A549 (cell line): ENCODE measurements around the gene CTNNBL1. TPM values are rescaled to one million over a fixed set of nuclear protein-coding genes. Genes with fewer than 3 reads are reported as not detected.

Source experiments
- ATAC-seq, 2 experiments: fragments of 200-7000 bp in 1 of 2; fragments of >200 bp in 1 of 2; cut with Nextera tagmentation in 1 of 2; cut with Tn5 transposase in 1 of 2; 3 replicates each; pipeline versions ENCODE4 v1.8.0 to v1.9.1; 2018 to 2020; ENCODE audit warnings: mild to moderate bottlenecking in 1 of 2, moderate library complexity in 1 of 2
- CTCF ChIA-PET: fragments of 300-600 bp; sonication (Branson Sonifier 250); formaldehyde crosslinking; extraction: SDS; loops from one replicate; lab custom pipeline; 2021; ENCODE audit warnings: antibody characterized with exemption, inconsistent platforms; lab: Yijun Ruan, JAX
- POLR2A ChIA-PET: fragments of 350-600 bp; formaldehyde crosslinking; extraction: SDS; loops from one replicate; lab custom pipeline; 2021; ENCODE audit warnings: antibody characterized with exemption, inconsistent platforms; lab: Yijun Ruan, JAX
- DNase-seq, 2 experiments: peaks; one replicate each; pipeline versions ENCODE4 v3.0.0 to v3.0.0-alpha.2; 2011 to 2016; ENCODE audit warnings: low read depth in 1 of 2, low spot score in 1 of 2
- FAIRE-seq: peaks from 2 replicates; lab custom pipeline; 2011; peaks lifted over from hg19 to GRCh38; lab: Jason Lieb, UNC
- H3K27ac ChIP-seq, 2 experiments: fragments of >200 bp; sonication (Bioruptor Twin); formaldehyde crosslinking; 3 replicates each; pipeline ENCODE4 v1.5.1; 2016 to 2017
- H3K4me1 ChIP-seq: fragments of >200 bp; sonication (Bioruptor Twin); formaldehyde crosslinking; 3 replicates; pipeline ENCODE4 v1.6.1; 2016
- H3K4me2 ChIP-seq: fragments of >200 bp; sonication (Bioruptor Twin); formaldehyde crosslinking; 3 replicates; pipeline ENCODE4 v1.6.1; 2016
- H3K4me3 ChIP-seq: fragments of >200 bp; sonication (Bioruptor Twin); formaldehyde crosslinking; 3 replicates; pipeline ENCODE4 v1.5.1; 2016
- H3K9me3 ChIP-seq: fragments of >200 bp; sonication (Bioruptor Twin); formaldehyde crosslinking; 3 replicates; pipeline ENCODE4 v1.6.1; 2016
- CBX2 ChIP-seq: fragments of 200-600 bp; sonication (generic); IDR thresholded peaks from 2 replicates; pipeline ENCODE4 v1.6.1; 2016; ENCODE audit warnings: low read depth, mild to moderate bottlenecking, borderline replicate concordance
- CHD4 ChIP-seq: fragments of 200-600 bp; sonication (generic); IDR thresholded peaks from 2 replicates; pipeline ENCODE4 v1.6.1; 2016; ENCODE audit warnings: antibody characterized with exemption, mild to moderate bottlenecking, borderline replicate concordance
- FOSL2 ChIP-seq, 2 experiments: fragments of 450-650 bp in 1 of 2; fragments of >200 bp in 1 of 2; sonication (Bioruptor Twin) in 1 of 2; formaldehyde crosslinking; IDR thresholded peaks; 2 replicates each; pipeline versions ENCODE4 v1.5.0 to v1.6.1; 2016 to 2020; ENCODE audit warnings: mild to moderate bottlenecking in 1 of 2, moderate library complexity in 1 of 2
- HOXB13 ChIP-seq: fragments of 250-450 bp; sonication (Bioruptor Pico); IDR thresholded peaks from 2 replicates; pipeline ENCODE4 v1.5.0; 2020; ENCODE audit warnings: low read depth, mild to moderate bottlenecking, moderate library complexity
- JUN ChIP-seq, 2 experiments: fragments of >200 bp; sonication (Bioruptor Twin); formaldehyde crosslinking; IDR thresholded peaks; 2 replicates in 1 of 2; 3 replicates in 1 of 2; pipeline ENCODE4 v1.6.1; 2016 to 2017
- JUNB ChIP-seq: fragments of >200 bp; sonication (Bioruptor Twin); formaldehyde crosslinking; IDR thresholded peaks from 2 replicates; pipeline ENCODE4 v1.6.1; 2016
- MAFK ChIP-seq: fragments of 450-650 bp; IDR thresholded peaks from 2 replicates; pipeline ENCODE4 v1.6.1; 2014; ENCODE audit not compliant: partially characterized antibody
- MYC ChIP-seq: IDR thresholded peaks from 2 replicates; pipeline ENCODE4 v1.6.1; 2012; ENCODE audit warnings: mild to moderate bottlenecking, inconsistent platforms, low read length, improper control_type of control experiment, borderline replicate concordance
- NFE2L2 ChIP-seq: fragments of 150-350 bp; conservative IDR thresholded peaks from 2 replicates; pipeline ENCODE4 v1.6.1; 2014; ENCODE audit warnings: low read length
- NR3C1 ChIP-seq: fragments of >200 bp; sonication (Bioruptor Twin); formaldehyde crosslinking; IDR thresholded peaks from 3 replicates; pipeline ENCODE4 v1.6.1; 2017
- POLR2A ChIP-seq: IDR thresholded peaks from 2 replicates; pipeline ENCODE4 v1.6.1; 2012; ENCODE audit warnings: mild to moderate bottlenecking, low read length
- RAD21 ChIP-seq, 2 experiments: fragments of >200 bp in 1 of 2; sonication (Bioruptor Twin) in 1 of 2; formaldehyde crosslinking in 1 of 2; IDR thresholded peaks in 1 of 2; conservative IDR thresholded peaks in 1 of 2; 2 replicates in 1 of 2; 3 replicates in 1 of 2; pipeline ENCODE4 v1.6.1; 2012 to 2018; ENCODE audit warnings: inconsistent platforms in 1 of 2
- RCOR1 ChIP-seq: fragments of 150-350 bp; IDR thresholded peaks from 2 replicates; pipeline ENCODE4 v1.6.1; 2014; ENCODE audit warnings: antibody characterized with exemption, low read length, low read depth
- SREBF2 ChIP-seq: fragments of 450-650 bp; IDR thresholded peaks from 2 replicates; pipeline ENCODE4 v1.6.1; 2014; ENCODE audit warnings: mild to moderate bottlenecking, moderate library complexity
- TP53 ChIP-seq: fragments of 250-450 bp; sonication (Bioruptor Pico); IDR thresholded peaks from 2 replicates; pipeline ENCODE4 v1.5.0; 2021; ENCODE audit warnings: mild to moderate bottlenecking, moderate library complexity
- WGBS: methylation state at CpG from one replicate; pipeline ENCODE4 v1.1.6; 2017; ENCODE audit errors: missing lambda C conversion rate; 5-methylcytosine and 5-hydroxymethylcytosine counted together
- polyA plus RNA-seq, 4 experiments: library from polyadenylated mRNA; depleted of rRNA in 3 of 4; stranded (reverse); fragments of >200 nt; fragmentation: RNase III in 1 of 4; extraction: RNeasy Plus Mini Kit Qiagen cat#74134 plus additional on column Dnase treatment in 1 of 4; gene quantifications; 2 replicates in 3 of 4; 3 replicates in 1 of 4; pipeline ENCODE4 v1.2.3, GENCODE V29; 2011 to 2017
- TF ChIP-seq, protein P1 (sequence below): fragments of 150-350 bp; IDR thresholded peaks from 2 replicates; pipeline ENCODE4 v1.6.1; 2014; ENCODE audit warnings: low read depth, mild to moderate bottlenecking, low read length
- TF ChIP-seq, protein P2 (sequence below): IDR thresholded peaks from 2 replicates; pipeline ENCODE4 v1.6.1; 2012

CTNNBL1 gene
- polyA plus RNA-seq, 2 of the 4 experiments (the other 2 are of a cell fraction) = 41.0 to 59.9 TPM

DNA sequence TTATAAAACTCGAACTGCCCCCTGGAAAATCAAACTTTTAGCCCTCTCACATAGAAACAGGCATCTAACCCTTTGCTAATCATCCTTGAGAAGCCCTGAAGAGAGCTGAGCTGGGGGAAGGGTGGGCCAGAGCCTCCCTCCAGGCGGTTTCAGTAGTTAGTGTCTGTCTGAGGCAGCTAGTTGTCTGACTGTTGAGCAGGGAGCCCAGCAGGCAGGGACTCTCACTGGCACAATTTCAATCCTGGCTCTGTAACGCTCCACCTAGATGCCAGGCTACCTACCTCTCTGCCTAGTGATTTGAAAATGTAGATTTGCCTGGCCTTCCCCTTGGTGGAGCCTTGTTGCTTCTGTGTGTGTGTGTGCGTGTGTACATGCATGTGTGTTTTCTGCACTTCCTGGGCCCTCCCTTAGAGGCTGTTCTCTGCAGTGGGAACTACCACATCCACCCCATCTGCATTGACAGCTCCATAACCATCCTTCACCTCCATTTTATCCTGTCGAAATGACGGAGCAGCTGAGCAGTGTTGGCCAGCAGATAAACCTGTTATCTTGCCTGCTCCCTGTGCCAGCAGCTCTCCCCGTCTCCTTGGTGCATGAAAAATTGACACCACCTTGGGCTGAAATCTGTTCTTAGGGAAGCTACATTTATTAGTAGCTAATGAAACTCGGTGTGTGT is 139.5 kb downstream of the CTNNBL1 start:
- FAIRE-seq (no peak), ATAC-seq (no peak), DNase-seq (no peak)
- H3K27ac ChIP-seq = no peak overlapping the region
- POLR2A ChIA-PET = no interaction called here
- H3K4me3 ChIP-seq = no peak overlapping the region
- no peaks in the 10 kb centered on the region for H3K4me1 ChIP-seq
- TF ChIP-seq, protein P1, sequence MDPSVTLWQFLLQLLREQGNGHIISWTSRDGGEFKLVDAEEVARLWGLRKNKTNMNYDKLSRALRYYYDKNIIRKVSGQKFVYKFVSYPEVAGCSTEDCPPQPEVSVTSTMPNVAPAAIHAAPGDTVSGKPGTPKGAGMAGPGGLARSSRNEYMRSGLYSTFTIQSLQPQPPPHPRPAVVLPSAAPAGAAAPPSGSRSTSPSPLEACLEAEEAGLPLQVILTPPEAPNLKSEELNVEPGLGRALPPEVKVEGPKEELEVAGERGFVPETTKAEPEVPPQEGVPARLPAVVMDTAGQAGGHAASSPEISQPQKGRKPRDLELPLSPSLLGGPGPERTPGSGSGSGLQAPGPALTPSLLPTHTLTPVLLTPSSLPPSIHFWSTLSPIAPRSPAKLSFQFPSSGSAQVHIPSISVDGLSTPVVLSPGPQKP = no peak
- no peak for TF ChIP-seq SREBF2
- TF ChIP-seq POLR2A = no peak
- no peak for TF ChIP-seq CHD4
- no peak for TF ChIP-seq RCOR1
- TF ChIP-seq MAFK = no peak
- no peaks in the 10 kb centered on the region for H3K9me3 ChIP-seq
- H3K4me2 ChIP-seq = no peak overlapping the region
- 94% methylated on average over 8 of the region's 8 CpGs for WGBS
- CTCF ChIA-PET = interaction anchor here (0.6 to 1.0 kb wide), 3 partner anchors 563 to 812 kb away, joined by 3 to 4 read pairs (median 3); no protein-coding TSS in a partner anchor

DNA sequence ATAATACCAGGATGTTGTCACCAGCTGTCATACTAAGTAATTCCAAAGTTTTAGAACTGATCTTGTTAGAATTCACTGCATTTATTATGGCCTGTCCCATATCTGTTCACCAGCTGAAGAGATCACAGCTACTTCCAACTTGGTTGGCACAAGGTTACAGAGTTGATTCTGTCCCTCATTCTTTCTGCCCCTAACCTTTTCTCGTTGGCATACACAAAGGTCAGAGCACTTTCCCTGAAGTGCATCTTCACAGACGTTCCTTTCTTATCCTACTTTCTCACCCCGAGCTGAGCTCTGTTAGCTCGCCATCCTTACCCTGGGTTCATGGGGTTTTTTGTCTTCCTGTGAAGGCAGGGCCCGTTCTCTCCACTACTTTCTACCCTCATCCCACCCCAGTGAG is 143.1 kb downstream of the CTNNBL1 start:
- FAIRE-seq = no peak
- WGBS = 70% methylated on average over 5 of the region's 5 CpGs
- ChIA-PET CTCF (interaction anchor here (1.8 kb wide), 1 partner anchor 13 kb away, joined by 4 read pairs; no protein-coding TSS in a partner anchor), POLR2A (no interaction called here)
- Histone ChIP-seq H3K4me3 (no peak overlapping the region), H3K9me3 (no peaks in the 10 kb centered on the region), H3K4me2 (no peak overlapping the region), H3K4me1 (no peaks in the 10 kb centered on the region), H3K27ac (no peak overlapping the region)
- no peak for DNase-seq
- TF ChIP-seq CBX2 (no peak), RAD21 (conservative IDR thresholded peaks at IDR 0.05 in 1 of 2, IDR thresholded peaks at IDR 0.05 in 1 of 2) (no peak), JUN (IDR thresholded peaks at IDR 0.05) (no peak), FOSL2 (IDR thresholded peaks at IDR 0.05) (no peak), FOSL2 (CRISPR knock-in tag; IDR thresholded peaks at IDR 0.05) (no peak), MYC (no peak), TP53 (CRISPR knock-in tag) (no peak), HOXB13 (no peak), NFE2L2 (no peak)
- TF ChIP-seq, protein P2, sequence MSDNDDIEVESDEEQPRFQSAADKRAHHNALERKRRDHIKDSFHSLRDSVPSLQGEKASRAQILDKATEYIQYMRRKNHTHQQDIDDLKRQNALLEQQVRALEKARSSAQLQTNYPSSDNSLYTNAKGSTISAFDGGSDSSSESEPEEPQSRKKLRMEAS = no peak
- TF ChIP-seq, protein P1 = no peak
- no peak for ATAC-seq

DNA sequence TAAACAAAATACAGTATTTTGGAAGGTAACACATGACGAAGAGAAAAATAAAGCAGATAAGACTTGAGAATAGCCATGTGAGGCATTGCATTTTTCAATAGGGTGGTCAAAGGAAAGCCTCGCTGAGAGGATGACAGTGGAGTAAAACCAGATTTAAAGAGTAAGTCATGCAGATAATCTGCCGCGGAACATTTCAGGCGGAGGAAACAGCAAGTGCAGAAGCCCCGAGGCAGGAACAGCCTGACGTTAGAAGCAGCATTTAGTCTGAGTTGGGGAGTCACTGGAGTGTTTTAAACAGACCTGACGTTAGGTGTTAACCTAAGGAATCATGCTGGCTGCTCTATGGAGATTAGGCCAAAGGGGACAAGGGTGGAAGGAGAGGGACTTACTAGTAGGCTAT is 144.1 kb downstream of the CTNNBL1 start:
- no peak for FAIRE-seq
- H3K9me3 ChIP-seq = no peaks in the 10 kb centered on the region
- TF ChIP-seq JUNB (no peak), NR3C1 (no peak)
- no peak for DNase-seq
- CTCF ChIA-PET = interaction anchor here (1.8 kb wide), 1 partner anchor 14 kb away, joined by 4 read pairs; no protein-coding TSS in a partner anchor
- H3K4me1 ChIP-seq = no peaks in the 10 kb centered on the region
- H3K4me2 ChIP-seq = no peak overlapping the region
- H3K27ac ChIP-seq = no peak overlapping the region
- WGBS = 91% methylated on average over 8 of the region's 8 CpGs
- POLR2A ChIA-PET = no interaction called here
- no peak for ATAC-seq
- H3K4me3 ChIP-seq = no peak overlapping the region
